ENCODE data around the gene KCNC4.
A peak's percentile ranks its signal among the peaks of the same experiment; 100 is the strongest.

KCNC4 gene

DNA sequence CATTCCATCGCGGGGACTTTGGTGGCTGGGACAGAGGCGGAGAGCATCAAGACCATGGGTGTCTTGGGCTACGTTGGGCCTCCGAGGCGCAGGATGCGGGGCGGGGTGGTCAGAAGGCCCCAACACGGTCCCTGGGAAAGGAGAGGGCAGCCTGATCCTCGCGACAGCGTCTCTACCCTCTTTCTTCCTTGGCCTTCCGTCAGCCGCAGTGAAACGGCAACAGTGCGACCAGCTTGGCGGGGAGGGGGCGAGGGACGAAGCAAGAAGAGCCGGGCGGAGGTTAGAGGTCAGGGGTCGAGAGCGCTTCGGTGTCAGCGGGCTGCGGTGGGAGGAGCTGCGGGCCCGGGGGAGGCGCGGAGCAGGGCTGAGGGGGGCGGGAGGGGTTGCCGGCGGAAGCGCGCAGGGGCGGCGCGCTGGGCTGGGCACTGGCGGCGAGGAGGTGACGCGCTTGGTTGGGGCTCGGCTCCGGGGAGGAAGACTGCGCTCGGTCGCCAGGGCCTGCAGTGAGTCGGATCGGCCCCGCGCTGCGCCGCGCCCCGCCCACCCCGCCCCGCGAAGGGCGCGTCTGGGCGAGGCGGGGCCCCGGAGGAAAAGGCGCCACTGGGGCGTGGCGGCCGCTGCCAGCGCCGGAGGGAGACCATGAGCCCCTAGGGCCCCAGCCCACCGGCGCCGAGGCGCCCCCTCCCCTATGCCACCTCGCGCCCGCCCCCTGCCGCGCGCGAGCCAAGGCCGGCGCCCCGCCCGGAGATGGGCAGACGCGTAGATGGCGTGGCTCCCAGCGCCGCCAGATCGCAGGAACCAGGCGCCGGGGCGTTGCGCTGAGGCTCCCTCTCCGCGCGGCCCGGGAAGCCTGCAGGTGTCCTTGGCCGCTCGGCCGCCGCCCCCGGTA is at the start of gene KCNC4:
Gene KCNC4 (plus strand): TSS at position 600 of the 889 bp plus-strand sequence. CDS start 1,186 bp downstream, outside the sequence.
- Histone ChIP-seq H3K36me3 (ENCODE audit: control insufficient read depth, insufficient read depth, low read length) (no peaks in the 10 kb centered on the region), H3K27me3 (ENCODE audit: control insufficient read depth, insufficient read depth, low read length) (no peaks in the 10 kb centered on the region), H3K4me1 (ENCODE audit: control insufficient read depth, insufficient read depth, low read length) (peaks cover 2% of the 10 kb centered on the region)

GRCh38 chr1:110160538-110161100 is 49.5 kb upstream of the KCNC4 start:
- Histone ChIP-seq H3K4me1 (ENCODE audit: control insufficient read depth, insufficient read depth, low read length) (no peaks in the 10 kb centered on the region), H3K36me3 (ENCODE audit: control insufficient read depth, insufficient read depth, low read length) (no peaks in the 10 kb centered on the region), H3K9ac (ENCODE audit: low read length) (no peak overlapping the region), H3K27ac (ENCODE audit: low read depth, low read length) (no peak overlapping the region), H3K27me3 (ENCODE audit: control insufficient read depth, insufficient read depth, low read length) (no peaks in the 10 kb centered on the region), H3K4me3 (ENCODE audit: low read length) (no peak overlapping the region)

More for the DNA sequence above, at the start of gene KCNC4:
- H3K27ac ChIP-seq (ENCODE audit: low read depth, low read length), result peak within 1 kb of the TSS; percentile 81
- peak within 1 kb of the TSS; percentile 80 for H3K9ac ChIP-seq (ENCODE audit: low read length)
- H3K4me3 ChIP-seq (ENCODE audit: low read length), result peak within 1 kb of the TSS; percentile 89

GRCh38 chr1:110161165-110161564 is 48.9 kb upstream of the KCNC4 start:
- no peak overlapping the region for H3K9ac ChIP-seq (ENCODE audit: low read length)
- H3K4me3 ChIP-seq (ENCODE audit: low read length), result no peak overlapping the region
- no peaks in the 10 kb centered on the region for H3K4me1 ChIP-seq (ENCODE audit: control insufficient read depth, insufficient read depth, low read length)
- no peaks in the 10 kb centered on the region for H3K27me3 ChIP-seq (ENCODE audit: control insufficient read depth, insufficient read depth, low read length)
- H3K27ac ChIP-seq (ENCODE audit: low read depth, low read length), result no peak overlapping the region
- no peaks in the 10 kb centered on the region for H3K36me3 ChIP-seq (ENCODE audit: control insufficient read depth, insufficient read depth, low read length)

GRCh38 chr1:110161849-110162248 is 48.3 kb upstream of the KCNC4 start:
- H3K4me1 ChIP-seq (ENCODE audit: control insufficient read depth, insufficient read depth, low read length), result no peaks in the 10 kb centered on the region
- H3K27me3 ChIP-seq (ENCODE audit: control insufficient read depth, insufficient read depth, low read length), result no peaks in the 10 kb centered on the region
- H3K9ac ChIP-seq (ENCODE audit: low read length), result no peak overlapping the region
- H3K36me3 ChIP-seq (ENCODE audit: control insufficient read depth, insufficient read depth, low read length), result no peaks in the 10 kb centered on the region
- H3K27ac ChIP-seq (ENCODE audit: low read depth, low read length), result no peak overlapping the region
- H3K4me3 ChIP-seq (ENCODE audit: low read length), result no peak overlapping the region

- Histone ChIP-seq H3K4me3 (ENCODE audit: low read length) (no peak overlapping the region), H3K27ac (ENCODE audit: low read depth, low read length) (no peak overlapping the region), H3K27me3 (ENCODE audit: control insufficient read depth, insufficient read depth, low read length) (no peaks in the 10 kb centered on the region), H3K36me3 (ENCODE audit: control insufficient read depth, insufficient read depth, low read length) (no peaks in the 10 kb centered on the region), H3K4me1 (ENCODE audit: control insufficient read depth, insufficient read depth, low read length) (no peaks in the 10 kb centered on the region), H3K9ac (ENCODE audit: low read length) (no peak overlapping the region)
These were observed 46.5 kb upstream of the KCNC4 start for GRCh38 chr1:110163591-110163990.

GRCh38 chr1:110164725-110165350 is 45.3 kb upstream of the KCNC4 start:
- Histone ChIP-seq H3K4me3 (ENCODE audit: low read length) (no peak overlapping the region), H3K27me3 (ENCODE audit: control insufficient read depth, insufficient read depth, low read length) (no peaks in the 10 kb centered on the region), H3K36me3 (ENCODE audit: control insufficient read depth, insufficient read depth, low read length) (no peaks in the 10 kb centered on the region), H3K4me1 (ENCODE audit: control insufficient read depth, insufficient read depth, low read length) (no peaks in the 10 kb centered on the region), H3K9ac (ENCODE audit: low read length) (no peak overlapping the region), H3K27ac (ENCODE audit: low read depth, low read length) (no peak overlapping the region)

GRCh38 chr1:110165761-110166231 is 44.3 kb upstream of the KCNC4 start:
- Histone ChIP-seq H3K4me1 (ENCODE audit: control insufficient read depth, insufficient read depth, low read length) (no peaks in the 10 kb centered on the region), H3K9ac (ENCODE audit: low read length) (no peak overlapping the region), H3K4me3 (ENCODE audit: low read length) (no peak overlapping the region), H3K27ac (ENCODE audit: low read depth, low read length) (no peak overlapping the region), H3K27me3 (ENCODE audit: control insufficient read depth, insufficient read depth, low read length) (no peaks in the 10 kb centered on the region), H3K36me3 (ENCODE audit: control insufficient read depth, insufficient read depth, low read length) (no peaks in the 10 kb centered on the region)

DNA sequence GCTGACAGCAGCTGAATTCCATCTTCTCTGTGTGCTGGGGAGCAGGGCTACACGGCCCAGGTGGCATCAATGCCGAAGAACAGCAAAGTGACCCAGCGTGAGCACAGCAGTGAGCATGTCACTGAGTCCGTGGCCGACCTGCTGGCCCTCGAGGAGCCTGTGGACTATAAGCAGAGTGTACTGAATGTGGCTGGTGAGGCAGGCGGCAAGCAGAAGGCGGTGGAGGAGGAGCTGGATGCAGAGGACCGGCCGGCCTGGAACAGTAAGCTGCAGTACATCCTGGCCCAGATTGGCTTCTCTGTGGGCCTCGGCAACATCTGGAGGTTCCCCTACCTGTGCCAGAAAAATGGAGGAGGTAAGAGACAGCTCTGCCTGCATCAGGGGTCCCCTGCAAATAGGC is 43.3 kb upstream of the KCNC4 start:
- Histone ChIP-seq H3K36me3 (ENCODE audit: control insufficient read depth, insufficient read depth, low read length) (no peaks in the 10 kb centered on the region), H3K4me3 (ENCODE audit: low read length) (no peak overlapping the region), H3K27me3 (ENCODE audit: control insufficient read depth, insufficient read depth, low read length) (no peaks in the 10 kb centered on the region), H3K9ac (ENCODE audit: low read length) (no peak overlapping the region), H3K4me1 (ENCODE audit: control insufficient read depth, insufficient read depth, low read length) (no peaks in the 10 kb centered on the region), H3K27ac (ENCODE audit: low read depth, low read length) (no peak overlapping the region)

GRCh38 chr1:110170766-110171733 is 39.1 kb upstream of the KCNC4 start:
- Histone ChIP-seq H3K27me3 (ENCODE audit: control insufficient read depth, insufficient read depth, low read length) (peaks cover 2% of the 10 kb centered on the region), H3K36me3 (ENCODE audit: control insufficient read depth, insufficient read depth, low read length) (no peaks in the 10 kb centered on the region), H3K4me3 (ENCODE audit: low read length) (no peak overlapping the region), H3K27ac (ENCODE audit: low read depth, low read length) (no peak overlapping the region), H3K9ac (ENCODE audit: low read length) (no peak overlapping the region), H3K4me1 (ENCODE audit: control insufficient read depth, insufficient read depth, low read length) (no peaks in the 10 kb centered on the region)

DNA sequence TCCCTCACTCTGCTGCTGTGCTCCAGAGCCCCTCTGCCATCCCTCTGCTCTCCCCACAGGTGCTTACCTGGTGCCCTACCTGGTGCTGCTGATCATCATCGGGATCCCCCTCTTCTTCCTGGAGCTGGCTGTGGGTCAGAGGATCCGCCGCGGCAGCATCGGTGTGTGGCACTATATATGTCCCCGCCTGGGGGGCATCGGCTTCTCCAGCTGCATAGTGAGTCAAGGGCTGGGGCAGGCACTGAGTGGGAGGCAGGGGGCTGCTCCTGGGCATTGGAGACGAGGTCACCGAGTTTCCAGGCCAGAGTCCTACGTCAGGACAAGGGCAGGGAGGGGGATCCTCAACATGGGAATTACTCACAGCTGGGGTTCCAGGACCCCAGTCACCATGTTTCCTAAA is 38.1 kb upstream of the KCNC4 start:
- H3K4me3 ChIP-seq (ENCODE audit: low read length), result no peak overlapping the region
- H3K27me3 ChIP-seq (ENCODE audit: control insufficient read depth, insufficient read depth, low read length), result peaks cover 2% of the 10 kb centered on the region
- H3K9ac ChIP-seq (ENCODE audit: low read length), result no peak overlapping the region
- H3K36me3 ChIP-seq (ENCODE audit: control insufficient read depth, insufficient read depth, low read length), result no peaks in the 10 kb centered on the region
- H3K27ac ChIP-seq (ENCODE audit: low read depth, low read length), result no peak overlapping the region
- H3K4me1 ChIP-seq (ENCODE audit: control insufficient read depth, insufficient read depth, low read length), result no peaks in the 10 kb centered on the region

DNA sequence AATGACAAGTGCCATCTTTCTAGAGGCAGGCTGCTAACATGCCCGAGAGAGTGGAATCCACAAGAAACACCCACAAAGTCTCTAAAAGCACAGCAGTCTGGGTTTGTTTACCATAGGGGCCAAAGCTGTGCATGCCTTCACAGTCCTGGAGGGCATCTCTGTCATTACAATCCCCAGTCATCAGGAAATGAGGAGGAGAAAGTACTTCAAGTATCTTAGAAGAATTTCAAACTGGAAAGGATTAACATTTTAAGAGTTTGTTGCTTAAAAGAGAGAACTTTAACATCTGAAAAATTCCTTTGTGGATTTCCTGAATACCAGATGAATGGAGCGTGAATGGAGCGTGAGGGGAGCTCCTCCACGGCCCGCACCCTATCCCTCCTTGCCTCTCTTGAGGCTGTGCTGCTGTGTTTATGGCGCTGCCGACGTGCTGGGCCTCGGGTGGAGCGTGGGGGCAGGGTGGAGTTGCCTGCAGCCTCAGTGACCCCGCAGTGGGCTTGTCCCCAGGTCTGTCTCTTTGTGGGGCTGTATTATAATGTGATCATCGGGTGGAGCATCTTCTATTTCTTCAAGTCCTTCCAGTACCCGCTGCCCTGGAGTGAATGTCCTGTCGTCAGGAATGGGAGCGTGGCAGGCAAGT is 36.5 kb upstream of the KCNC4 start:
- Histone ChIP-seq H3K36me3 (ENCODE audit: control insufficient read depth, insufficient read depth, low read length) (no peaks in the 10 kb centered on the region), H3K27me3 (ENCODE audit: control insufficient read depth, insufficient read depth, low read length) (peaks cover 2% of the 10 kb centered on the region), H3K27ac (ENCODE audit: low read depth, low read length) (no peak overlapping the region), H3K4me3 (ENCODE audit: low read length) (no peak overlapping the region), H3K4me1 (ENCODE audit: control insufficient read depth, insufficient read depth, low read length) (no peaks in the 10 kb centered on the region), H3K9ac (ENCODE audit: low read length) (no peak overlapping the region)
